GM23338 (cell line): ENCODE measurements around the gene IGSF9B. TPM values are rescaled to one million over a fixed set of nuclear protein-coding genes. Genes with fewer than 3 reads are reported as not detected.
A peak's percentile ranks its signal among the peaks of the same experiment; 100 is the strongest.

Experiments
- ATAC-seq: fragments of 200-7000 bp; cut with Tn5 transposase; 3 replicates; pipeline ENCODE4 v1.9.1; 2020
- DNase-seq: peaks from one replicate; pipeline ENCODE4 v3.0.0-alpha.2; 2015; ENCODE audit warnings: low spot score
- H2AFZ ChIP-seq: fragments of 200-600 bp; sonication (generic); 2 replicates; pipeline ENCODE4 v1.8.0; 2016; ENCODE audit warnings: antibody characterized with exemption, mild to moderate bottlenecking, moderate library complexity
- H3F3A ChIP-seq: fragments of 200-600 bp; sonication (generic); replicated peaks from 2 replicates; pipeline ENCODE4 v1.8.0; 2017; ENCODE audit warnings: antibody characterized with exemption, mixed run types, low read depth
- H3K27ac ChIP-seq: fragments of 200-600 bp; sonication (generic); 2 replicates; pipeline ENCODE4 v1.6.1; 2016; ENCODE audit warnings: low read depth
- H3K27me3 ChIP-seq: fragments of 200-600 bp; sonication (generic); 2 replicates; pipeline ENCODE4 v1.8.0; 2016; ENCODE audit warnings: mild to moderate bottlenecking, mixed run types, moderate library complexity; ENCODE audit not compliant: insufficient read depth
- H3K36me3 ChIP-seq: fragments of 200-600 bp; sonication (generic); 2 replicates; pipeline ENCODE4 v1.8.0; 2016; ENCODE audit warnings: mild to moderate bottlenecking; ENCODE audit not compliant: insufficient read depth
- H3K4me1 ChIP-seq: fragments of 200-600 bp; sonication (generic); 2 replicates; pipeline ENCODE4 v1.8.0; 2016; ENCODE audit warnings: mild to moderate bottlenecking, moderate library complexity; ENCODE audit not compliant: insufficient read depth
- H3K4me2 ChIP-seq: fragments of 200-600 bp; sonication (generic); 2 replicates; pipeline ENCODE4 v1.7.1; 2017; ENCODE audit warnings: mixed run types
- H3K4me3 ChIP-seq: fragments of 200-600 bp; sonication (generic); 2 replicates; pipeline ENCODE4 v1.6.1; 2016; ENCODE audit warnings: mixed run types
- H3K79me2 ChIP-seq: fragments of 200-600 bp; sonication (generic); replicated peaks from 2 replicates; pipeline ENCODE4 v1.8.0; 2017; ENCODE audit warnings: mild to moderate bottlenecking; ENCODE audit not compliant: insufficient read depth
- H3K9me2 ChIP-seq: fragments of 200-600 bp; sonication (generic); 2 replicates; pipeline ENCODE4 v1.8.0; 2017; ENCODE audit not compliant: insufficient read depth
- H4K20me1 ChIP-seq: fragments of 200-600 bp; sonication (generic); replicated peaks from 2 replicates; pipeline ENCODE4 v1.8.0; 2017; ENCODE audit warnings: mild to moderate bottlenecking; ENCODE audit not compliant: insufficient read depth
- H3K27ac Mint-ChIP-seq: 2 replicates; pipeline ENCODE4 v1.8.0; 2020; ENCODE audit warnings: inconsistent platforms, mild to moderate bottlenecking, moderate library complexity, mixed read lengths
- H3K27me3 Mint-ChIP-seq: 3 replicates; pipeline ENCODE4 v1.8.0; 2022; ENCODE audit warnings: low read depth, mild to moderate bottlenecking, moderate library complexity, mixed read lengths, inconsistent platforms; ENCODE audit not compliant: insufficient read depth, poor library complexity
- H3K36me3 Mint-ChIP-seq: 3 replicates; pipeline ENCODE4 v1.8.0; 2021; ENCODE audit warnings: low read depth, mild to moderate bottlenecking, inconsistent platforms, moderate library complexity, mixed read lengths
- H3K4me1 Mint-ChIP-seq: 3 replicates; pipeline ENCODE4 v1.8.0; 2020; ENCODE audit warnings: mild to moderate bottlenecking, inconsistent platforms, mixed read lengths
- H3K4me3 Mint-ChIP-seq: 3 replicates; pipeline ENCODE4 v1.8.0; 2021; ENCODE audit warnings: moderate library complexity, mild to moderate bottlenecking, inconsistent platforms, mixed read lengths
- H3K9me3 Mint-ChIP-seq: 3 replicates; pipeline ENCODE4 v1.8.0; 2020; ENCODE audit warnings: moderate library complexity, mild to moderate bottlenecking, inconsistent platforms, mixed read lengths
- CREB1 ChIP-seq: fragments of 250-450 bp; sonication (Bioruptor Pico); IDR thresholded peaks from 2 replicates; pipeline ENCODE4 v1.5.0; 2020; ENCODE audit warnings: low read depth, mild to moderate bottlenecking, moderate library complexity
- CTCF ChIP-seq, 2 experiments: fragments of 200-600 bp in 1 of 2; sonication (generic) in 1 of 2; conservative IDR thresholded peaks; 2 replicates each; pipeline versions ENCODE4 v1.5.1 to v1.6.1; 2016 to 2017; ENCODE audit warnings: antibody characterized with exemption in 2 of 2, low read depth in 2 of 2, mild to moderate bottlenecking in 2 of 2, moderate library complexity in 1 of 2
- ETS1 ChIP-seq: IDR thresholded peaks from 2 replicates; pipeline ENCODE4 v1.6.1; 2016; ENCODE audit warnings: antibody characterized with exemption
- EZH2 ChIP-seq: fragments of 200-600 bp; sonication (generic); IDR thresholded peaks from one replicate; pipeline ENCODE4 v1.8.0; 2017; ENCODE audit warnings: antibody characterized with exemption, mild to moderate bottlenecking, low read depth; ENCODE audit not compliant: unreplicated experiment
- EZH2phosphoT487 ChIP-seq: fragments of 200-600 bp; sonication (generic); IDR thresholded peaks from one replicate; pipeline ENCODE4 v1.8.1; 2018; ENCODE audit warnings: antibody characterized with exemption; ENCODE audit not compliant: unreplicated experiment
- JUNB ChIP-seq: IDR thresholded peaks from one replicate; pipeline ENCODE4 v1.6.1; 2016; ENCODE audit warnings: antibody characterized with exemption; ENCODE audit not compliant: unreplicated experiment
- NANOG ChIP-seq: IDR thresholded peaks from 2 replicates; pipeline ENCODE4 v1.6.1; 2016; ENCODE audit warnings: antibody characterized with exemption, borderline replicate concordance
- POLR2AphosphoS5 ChIP-seq: IDR thresholded peaks from 2 replicates; pipeline ENCODE4 v1.6.1; 2016; ENCODE audit warnings: antibody characterized with exemption, low read depth
- REST ChIP-seq: IDR thresholded peaks from one replicate; pipeline ENCODE4 v1.6.1; 2018; ENCODE audit warnings: antibody characterized with exemption; ENCODE audit not compliant: unreplicated experiment
- STAT1 ChIP-seq: IDR thresholded peaks from one replicate; pipeline ENCODE4 v1.6.1; 2016; ENCODE audit warnings: antibody characterized with exemption; ENCODE audit not compliant: unreplicated experiment
- ZNF114 ChIP-seq: fragments of 250-450 bp; sonication (Bioruptor Pico); IDR thresholded peaks from 2 replicates; pipeline ENCODE4 v1.5.0; 2020; ENCODE audit warnings: mild to moderate bottlenecking, moderate library complexity
- ZNF331 ChIP-seq: fragments of 250-450 bp; sonication (Bioruptor Pico); IDR thresholded peaks from 2 replicates; pipeline ENCODE4 v1.5.0; 2020; ENCODE audit warnings: low read depth, mild to moderate bottlenecking, moderate library complexity
- ZNF462 ChIP-seq: fragments of 250-450 bp; sonication (Bioruptor Pico); IDR thresholded peaks from 2 replicates; pipeline ENCODE4 v1.5.0; 2020; ENCODE audit warnings: mild to moderate bottlenecking, moderate library complexity
- polyA plus RNA-seq: library from polyadenylated mRNA; unstranded; fragments of >200 nt; fragmentation: Nextera tagmentation; extraction: Ambion mirVana; gene quantifications from 2 replicates; pipeline ENCODE4 v1.2.1, GENCODE V29; 2016
- total RNA-seq: library from RNA; depleted of rRNA; stranded (reverse); fragments of >200 nt; shearing (Covaris generic); gene quantifications from 2 replicates; pipeline ENCODE4 v1.2.3, GENCODE V29; 2014

The IGSF9B gene
- total and polyA plus RNA-seq, 2 experiments from 2014 or later = 8.7 to 51.2 TPM

GRCh38 chr11:133896642-133897330, 60.0 kb downstream of the IGSF9B start:
- H3K9me2 ChIP-seq = no peaks in the 10 kb centered on the region
- H3K27me3 Mint-ChIP-seq = peaks cover 5% of the 10 kb centered on the region
- H3K36me3 ChIP-seq = no peaks in the 10 kb centered on the region
- peaks cover 11% of the 10 kb centered on the region; the same call in 1 of the 2 replicates for H3F3A ChIP-seq
- no peaks in the 10 kb centered on the region for H3K79me2 ChIP-seq
- DNase-seq (no peak), ATAC-seq (no peak)
- no peak overlapping the region for H3K4me2 ChIP-seq
- no peak overlapping the region for H2AFZ ChIP-seq
- no peak overlapping the region for H3K27ac Mint-ChIP-seq
- no peak overlapping the region for H3K4me3 Mint-ChIP-seq
- no peak overlapping the region for H3K4me3 ChIP-seq
- H4K20me1 ChIP-seq = peaks cover 8% of the 10 kb centered on the region; the same call in 1 of the 2 replicates
- H3K27ac ChIP-seq = peak overlapping the region; percentile 39; the same call in 1 of the 2 replicates
- H3K36me3 Mint-ChIP-seq = peaks cover 12% of the 10 kb centered on the region; the same call in 2 of the 3 replicates
- TF ChIP-seq CREB1 (CRISPR knock-in tag) (no peak), CTCF (conservative IDR thresholded peaks at IDR 0.05; ENCODE audit: low read depth in 2 of 2) (no peak), JUNB (no peak), EZH2phosphoT487 (no peak), STAT1 (no peak), ETS1 (no peak), ZNF331 (no peak), POLR2AphosphoS5 (no peak), NANOG (no peak), EZH2 (no peak), ZNF462 (CRISPR knock-in tag) (no peak), REST (no peak), ZNF114 (CRISPR knock-in tag) (no peak)
- H3K9me3 Mint-ChIP-seq = no peaks in the 10 kb centered on the region
- peaks cover 29% of the 10 kb centered on the region for H3K4me1 ChIP-seq
- H3K27me3 ChIP-seq = no peaks in the 10 kb centered on the region
- peaks cover 42% of the 10 kb centered on the region for H3K4me1 Mint-ChIP-seq
